ES-I3 (cell line): ENCODE data around the gene SHLD3.
"Not testable (repeated sequence)": the region's sequence is repeated elsewhere in the genome, so short reads cannot be mapped to it uniquely, and the experiment has no call there.

Source experiments
- H3K36me3 ChIP-seq: 2 replicates; pipeline ENCODE4 v1.6.1; 2013; ENCODE audit warnings: mild to moderate bottlenecking, low read length, control low read depth, moderate library complexity; ENCODE audit not compliant: insufficient read depth
- H3K4me1 ChIP-seq: 2 replicates; pipeline ENCODE4 v1.6.1; 2013; ENCODE audit warnings: mild to moderate bottlenecking, control low read depth, low read length; ENCODE audit not compliant: insufficient read depth
- H3K9ac ChIP-seq: 2 replicates; pipeline ENCODE4 v1.6.1; 2013; ENCODE audit warnings: low read depth, mild to moderate bottlenecking, low read length, moderate library complexity
- H3K9me3 ChIP-seq: 2 replicates; pipeline ENCODE4 v1.6.1; 2013; ENCODE audit warnings: mild to moderate bottlenecking, low read length, moderate library complexity; ENCODE audit not compliant: control insufficient read depth, insufficient read depth

SHLD3 gene

GRCh38 chr5:65647941-65648340 lies 23.1 kb downstream of the SHLD3 start:
- H3K4me1 ChIP-seq: no peaks in the 10 kb centered on the region; the same call in 1 of the 2 replicates
- no peaks in the 10 kb centered on the region for H3K36me3 ChIP-seq
- no peak overlapping the region for H3K9ac ChIP-seq
- H3K9me3 ChIP-seq: no peaks in the 10 kb centered on the region

GRCh38 chr5:65651144-65651543 lies 26.3 kb downstream of the SHLD3 start:
- H3K9ac ChIP-seq: no peak overlapping the region
- no peaks in the 10 kb centered on the region; the same call in 1 of the 2 replicates for H3K4me1 ChIP-seq
- H3K9me3 ChIP-seq: no peaks in the 10 kb centered on the region
- H3K36me3 ChIP-seq: no peaks in the 10 kb centered on the region

- Histone ChIP-seq H3K9me3 (no peaks in the 10 kb centered on the region), H3K4me1 (no peaks in the 10 kb centered on the region), H3K36me3 (no peaks in the 10 kb centered on the region), H3K9ac (no peak overlapping the region)
Observed at GRCh38 chr5:65654713-65655112, 29.9 kb downstream of the SHLD3 start.

- Histone ChIP-seq H3K36me3 (no peaks in the 10 kb centered on the region), H3K9ac (no peak overlapping the region), H3K4me1 (no peaks in the 10 kb centered on the region), H3K9me3 (no peaks in the 10 kb centered on the region)
Observed at GRCh38 chr5:65663804-65664521, 39.1 kb downstream of the SHLD3 start.

- H3K9me3 ChIP-seq: no peaks in the 10 kb centered on the region
- 0 out of 2 replicates have a peak, but pooled peaks cover 3% of the 10 kb centered on the region for H3K36me3 ChIP-seq
- H3K4me1 ChIP-seq: no peaks in the 10 kb centered on the region
- no peak overlapping the region for H3K9ac ChIP-seq
Observed at GRCh38 chr5:65668696-65669095, 43.9 kb downstream of the SHLD3 start.

- H3K36me3 ChIP-seq: 0 out of 2 replicates have a peak, but pooled peaks cover 3% of the 10 kb centered on the region
- no peak overlapping the region for H3K9ac ChIP-seq
- no peaks in the 10 kb centered on the region for H3K9me3 ChIP-seq
- H3K4me1 ChIP-seq: no peaks in the 10 kb centered on the region
Observed at GRCh38 chr5:65672796-65673195, 48.0 kb downstream of the SHLD3 start.

GRCh38 chr5:65674749-65675148 lies 49.9 kb downstream of the SHLD3 start:
- Histone ChIP-seq H3K9me3 (no peaks in the 10 kb centered on the region), H3K4me1 (no peaks in the 10 kb centered on the region), H3K9ac (no peak overlapping the region), H3K36me3 (0 out of 2 replicates have a peak, but pooled peaks cover 3% of the 10 kb centered on the region)

GRCh38 chr5:65676056-65676455 lies 51.2 kb downstream of the SHLD3 start:
- not testable (repeated sequence) for H3K4me1 ChIP-seq, H3K36me3 ChIP-seq, H3K9me3 ChIP-seq, H3K9ac ChIP-seq
